Eye (tissue), 1 donor: ENCODE measurements around the gene ARL6IP4.
"Not testable (repeated sequence)": the region's sequence is repeated elsewhere in the genome, so short reads cannot be mapped to it uniquely, and the experiment has no call there.

Experiments
- DNase-seq: peaks from one replicate; pipeline ENCODE4 v3.0.0-alpha.2; 2015

Gene ARL6IP4

GRCh38 chr12:123013185-123014095 lies 33.0 kb downstream of the ARL6IP4 start:
- no peak for DNase-seq

GRCh38 chr12:123014473-123014872 lies 34.0 kb downstream of the ARL6IP4 start:
- not testable (repeated sequence) for DNase-seq

- DNase-seq, result no peak
These were observed 37.3 kb downstream of the ARL6IP4 start for GRCh38 chr12:123017753-123018152.

GRCh38 chr12:123019841-123020138 lies 39.3 kb downstream of the ARL6IP4 start:
- no peak for DNase-seq

- no peak for DNase-seq
These were observed 41.5 kb downstream of the ARL6IP4 start for GRCh38 chr12:123021688-123022604.

GRCh38 chr12:123022846-123023245 lies 42.4 kb downstream of the ARL6IP4 start:
- DNase-seq, result no peak

- DNase-seq, result no peak
These were observed 44.4 kb downstream of the ARL6IP4 start for GRCh38 chr12:123024819-123025391.

GRCh38 chr12:123026094-123026853 lies 45.8 kb downstream of the ARL6IP4 start:
- DNase-seq, result no peak

- no peak for DNase-seq
These were observed 47.4 kb downstream of the ARL6IP4 start for GRCh38 chr12:123027726-123028445.

- DNase-seq, result no peak
These were observed 48.0 kb downstream of the ARL6IP4 start for GRCh38 chr12:123028475-123028874.

GRCh38 chr12:123029550-123029949 lies 49.1 kb downstream of the ARL6IP4 start:
- DNase-seq, result no peak

- no peak for DNase-seq
These were observed 50.2 kb downstream of the ARL6IP4 start for GRCh38 chr12:123030686-123031085.

GRCh38 chr12:123031171-123031845 lies 50.8 kb downstream of the ARL6IP4 start:
- DNase-seq, result no peak
